ENCODE results near the gene C1QTNF3. TPM values are rescaled to one million over a fixed set of nuclear protein-coding genes. Genes with fewer than 3 reads are reported as not detected.

C1QTNF3 gene
- total RNA-seq, 2 experiments from 2014 or later, result 1.3 to 1.4 TPM

DNA sequence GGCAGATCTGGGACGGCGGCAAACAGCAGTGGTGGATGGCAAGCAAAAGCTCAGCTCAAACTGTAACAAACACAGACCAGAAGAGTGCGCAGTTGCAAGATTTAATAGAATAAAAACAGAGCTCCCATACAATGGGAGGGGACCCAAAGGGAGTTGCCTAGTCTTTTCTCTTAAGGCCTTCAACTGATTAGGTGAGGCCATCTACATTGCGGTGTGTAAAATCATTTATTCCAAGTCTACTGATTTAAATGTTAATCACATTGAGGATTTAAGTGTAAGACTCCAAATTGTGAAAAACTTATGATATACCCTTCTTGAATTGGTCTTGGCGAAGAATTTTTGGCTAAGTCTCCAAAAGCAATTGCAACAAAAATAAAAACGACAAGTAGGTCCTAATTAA is 21.6 kb upstream of the C1QTNF3 start:
- Mint-ChIP-seq H3K9me3 (peaks cover 2% of the 10 kb centered on the region), H3K27me3 (no peaks in the 10 kb centered on the region), H3K4me1 (ENCODE audit: low read depth) (no peaks in the 10 kb centered on the region), H3K36me3 (ENCODE audit: low read depth) (peaks cover 25% of the 10 kb centered on the region), H3K27ac (no peak overlapping the region), H3K4me3 (no peak overlapping the region)
- DNase-seq (no peak), ATAC-seq (no peak)
- TF ChIP-seq, protein P1, sequence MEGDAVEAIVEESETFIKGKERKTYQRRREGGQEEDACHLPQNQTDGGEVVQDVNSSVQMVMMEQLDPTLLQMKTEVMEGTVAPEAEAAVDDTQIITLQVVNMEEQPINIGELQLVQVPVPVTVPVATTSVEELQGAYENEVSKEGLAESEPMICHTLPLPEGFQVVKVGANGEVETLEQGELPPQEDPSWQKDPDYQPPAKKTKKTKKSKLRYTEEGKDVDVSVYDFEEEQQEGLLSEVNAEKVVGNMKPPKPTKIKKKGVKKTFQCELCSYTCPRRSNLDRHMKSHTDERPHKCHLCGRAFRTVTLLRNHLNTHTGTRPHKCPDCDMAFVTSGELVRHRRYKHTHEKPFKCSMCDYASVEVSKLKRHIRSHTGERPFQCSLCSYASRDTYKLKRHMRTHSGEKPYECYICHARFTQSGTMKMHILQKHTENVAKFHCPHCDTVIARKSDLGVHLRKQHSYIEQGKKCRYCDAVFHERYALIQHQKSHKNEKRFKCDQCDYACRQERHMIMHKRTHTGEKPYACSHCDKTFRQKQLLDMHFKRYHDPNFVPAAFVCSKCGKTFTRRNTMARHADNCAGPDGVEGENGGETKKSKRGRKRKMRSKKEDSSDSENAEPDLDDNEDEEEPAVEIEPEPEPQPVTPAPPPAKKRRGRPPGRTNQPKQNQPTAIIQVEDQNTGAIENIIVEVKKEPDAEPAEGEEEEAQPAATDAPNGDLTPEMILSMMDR (IDR thresholded peaks at IDR 0.05), result no peak
- intact Hi-C loops (cut with micrococcal nuclease), result no loop called here
- CTCF ChIA-PET, result interaction anchor here (0.9 kb wide), 1 partner anchor 67 kb away, joined by 3 read pairs; no protein-coding TSS in a partner anchor
- POLR2A ChIA-PET, result no interaction called here

DNA sequence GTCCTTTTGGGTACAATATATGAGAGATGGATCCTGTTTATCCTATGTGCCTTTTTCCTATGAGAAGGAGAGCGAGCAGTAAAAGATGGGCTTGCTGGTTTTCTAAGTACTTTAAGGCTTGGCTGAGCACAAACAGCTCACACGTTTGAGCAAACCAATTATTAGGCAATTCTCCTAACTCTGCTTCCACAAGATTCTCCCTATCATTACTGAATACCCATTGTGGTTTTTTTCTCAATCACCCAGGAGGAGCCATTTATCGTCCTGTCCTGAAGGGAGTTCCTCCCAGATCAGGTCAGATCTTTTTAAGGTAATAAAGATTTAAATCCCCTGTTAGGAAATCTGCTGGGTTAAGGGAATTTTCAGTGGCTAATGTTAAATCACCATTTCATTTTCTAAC is 19.4 kb upstream of the C1QTNF3 start:
- Mint-ChIP-seq H3K4me3 (no peak overlapping the region), H3K36me3 (ENCODE audit: low read depth) (peaks cover 29% of the 10 kb centered on the region), H3K4me1 (ENCODE audit: low read depth) (no peaks in the 10 kb centered on the region), H3K9me3 (peaks cover 2% of the 10 kb centered on the region), H3K27me3 (no peaks in the 10 kb centered on the region), H3K27ac (no peak overlapping the region)
- CTCF ChIA-PET, result no interaction called here
- POLR2A ChIA-PET, result no interaction called here
- intact Hi-C loops (cut with micrococcal nuclease), result no loop called here
- DNase-seq (no peak), ATAC-seq (no peak)
- TF ChIP-seq, protein P1 (IDR thresholded peaks at IDR 0.05), result no peak

DNA sequence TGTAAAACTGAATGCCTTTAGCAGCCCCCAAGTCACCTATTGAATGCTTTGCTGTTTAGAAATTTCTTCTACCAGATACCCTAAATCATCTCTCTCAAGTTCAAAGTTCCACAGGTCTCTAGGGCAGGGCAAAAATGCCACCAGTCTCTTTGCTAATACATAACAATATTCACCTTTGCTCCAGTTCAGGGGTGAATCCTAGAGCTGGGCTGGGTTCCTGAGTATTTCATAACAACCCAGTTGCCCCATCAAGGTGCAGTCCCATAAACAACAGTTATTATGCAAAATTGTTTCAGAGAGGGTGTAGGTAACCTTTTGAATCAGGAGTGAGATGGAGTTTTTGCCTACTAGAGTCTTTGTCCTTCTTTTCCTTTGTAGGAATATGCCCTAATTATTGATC is 19.0 kb upstream of the C1QTNF3 start:
- Mint-ChIP-seq H3K9me3 (peaks cover 2% of the 10 kb centered on the region), H3K4me1 (ENCODE audit: low read depth) (no peaks in the 10 kb centered on the region), H3K4me3 (no peak overlapping the region), H3K36me3 (ENCODE audit: low read depth) (peaks cover 25% of the 10 kb centered on the region), H3K27ac (no peak overlapping the region), H3K27me3 (no peaks in the 10 kb centered on the region)
- TF ChIP-seq, protein P1 (IDR thresholded peaks at IDR 0.05), result no peak
- ChIA-PET POLR2A (no interaction called here), CTCF (no interaction called here)
- intact Hi-C loops (cut with micrococcal nuclease), result no loop called here
- ATAC-seq (no peak), DNase-seq (no peak)

DNA sequence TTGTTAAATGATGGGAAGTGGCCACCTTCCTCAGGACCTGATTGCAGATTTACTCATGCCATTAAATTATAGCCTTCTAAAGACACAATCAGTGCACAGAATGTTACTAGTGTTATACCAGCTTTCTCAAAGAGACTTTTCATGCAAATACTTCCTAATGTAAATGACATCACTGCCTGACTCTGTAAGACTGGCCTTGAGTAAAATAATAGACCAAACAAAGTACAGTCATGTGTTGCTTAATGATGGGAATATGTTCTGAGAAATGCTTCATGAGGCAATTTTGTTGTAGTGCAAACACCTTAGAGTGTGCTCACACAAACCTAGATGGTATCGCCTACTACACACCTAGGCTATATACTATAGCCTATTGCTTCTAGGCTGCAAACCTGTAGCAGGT is 17.0 kb upstream of the C1QTNF3 start:
- Mint-ChIP-seq H3K4me3 (no peak overlapping the region), H3K27me3 (no peaks in the 10 kb centered on the region), H3K4me1 (ENCODE audit: low read depth) (no peaks in the 10 kb centered on the region), H3K9me3 (no peaks in the 10 kb centered on the region), H3K27ac (no peak overlapping the region), H3K36me3 (ENCODE audit: low read depth) (peaks cover 17% of the 10 kb centered on the region)
- CTCF ChIA-PET, result no interaction called here
- TF ChIP-seq, protein P1 (IDR thresholded peaks at IDR 0.05), result no peak
- ATAC-seq (no peak), DNase-seq (no peak)
- POLR2A ChIA-PET, result no interaction called here
- intact Hi-C loops (cut with micrococcal nuclease), result no loop called here

DNA sequence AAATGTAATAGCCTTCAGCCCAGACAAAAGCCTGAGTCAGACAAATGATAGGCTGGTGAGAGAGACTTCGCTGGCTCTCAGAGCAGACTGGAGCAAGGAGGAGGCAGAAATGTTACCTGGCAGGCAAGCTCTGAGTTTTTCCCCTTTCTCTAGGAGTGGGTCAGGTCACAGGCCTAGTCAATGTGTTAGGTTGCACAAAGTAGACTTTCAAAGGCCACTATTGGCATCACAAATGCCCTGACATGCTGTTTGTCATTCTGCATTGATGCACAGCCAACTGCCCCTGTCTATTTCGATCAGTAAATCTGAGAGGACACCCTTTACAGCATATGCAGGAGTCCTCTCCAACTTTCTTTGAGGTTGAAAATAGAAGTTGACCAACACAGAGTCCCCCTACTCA is 15.5 kb upstream of the C1QTNF3 start:
- intact Hi-C loops (cut with micrococcal nuclease), result no loop called here
- TF ChIP-seq, protein P1 (IDR thresholded peaks at IDR 0.05), result no peak
- ChIA-PET CTCF (no interaction called here), POLR2A (no interaction called here)
- no peak for ATAC-seq
- no peak overlapping the region for H3K27ac Mint-ChIP-seq
- H3K9me3 Mint-ChIP-seq, result no peaks in the 10 kb centered on the region
- H3K27me3 Mint-ChIP-seq, result no peaks in the 10 kb centered on the region
- DNase-seq, result no peak
- no peak overlapping the region for H3K4me3 Mint-ChIP-seq
- peaks cover 11% of the 10 kb centered on the region for H3K36me3 Mint-ChIP-seq (ENCODE audit: low read depth)
- no peaks in the 10 kb centered on the region for H3K4me1 Mint-ChIP-seq (ENCODE audit: low read depth)

All from activated CD8-positive, alpha-beta T cell treated with anti-CD3 and anti-CD28 coated beads for 36 hours (primary cell).